Stomach smooth muscle (tissue), 2 donors: ENCODE measurements around the gene SERGEF.

Experiments used
- H3K27ac ChIP-seq: one replicate; pipeline ENCODE4 v1.7.0; 2013; ENCODE audit warnings: mild to moderate bottlenecking, low read length, inconsistent platforms
- H3K27me3 ChIP-seq, 2 donors: one replicate each; pipeline ENCODE4 v1.7.0; 2013; ENCODE audit warnings: low read length in 2 of 2; ENCODE audit not compliant: insufficient read depth in 2 of 2, control insufficient read depth in 1 of 2
- H3K36me3 ChIP-seq, 2 donors: one replicate each; pipeline ENCODE4 v1.7.0; 2013; ENCODE audit warnings: low read length in 2 of 2; ENCODE audit not compliant: control insufficient read depth in 2 of 2, insufficient read depth in 2 of 2
- H3K4me1 ChIP-seq: one replicate; pipeline ENCODE4 v1.7.0; 2013; ENCODE audit warnings: low read length; ENCODE audit not compliant: control insufficient read depth, insufficient read depth
- H3K4me3 ChIP-seq, 2 donors: one replicate each; pipeline ENCODE4 v1.7.0; 2013; ENCODE audit warnings: low read length in 2 of 2
- H3K9ac ChIP-seq, 2 donors: one replicate each; pipeline ENCODE4 v1.7.0; 2013; ENCODE audit warnings: low read length in 2 of 2, mild to moderate bottlenecking in 1 of 2
- H3K9me3 ChIP-seq, 2 donors: one replicate each; pipeline ENCODE4 v1.7.0; 2013; ENCODE audit warnings: low read length in 2 of 2; ENCODE audit not compliant: control insufficient read depth in 2 of 2
- donor health status: healthy.
- donor health status: Pancreatic carcinoma.

Gene SERGEF

DNA sequence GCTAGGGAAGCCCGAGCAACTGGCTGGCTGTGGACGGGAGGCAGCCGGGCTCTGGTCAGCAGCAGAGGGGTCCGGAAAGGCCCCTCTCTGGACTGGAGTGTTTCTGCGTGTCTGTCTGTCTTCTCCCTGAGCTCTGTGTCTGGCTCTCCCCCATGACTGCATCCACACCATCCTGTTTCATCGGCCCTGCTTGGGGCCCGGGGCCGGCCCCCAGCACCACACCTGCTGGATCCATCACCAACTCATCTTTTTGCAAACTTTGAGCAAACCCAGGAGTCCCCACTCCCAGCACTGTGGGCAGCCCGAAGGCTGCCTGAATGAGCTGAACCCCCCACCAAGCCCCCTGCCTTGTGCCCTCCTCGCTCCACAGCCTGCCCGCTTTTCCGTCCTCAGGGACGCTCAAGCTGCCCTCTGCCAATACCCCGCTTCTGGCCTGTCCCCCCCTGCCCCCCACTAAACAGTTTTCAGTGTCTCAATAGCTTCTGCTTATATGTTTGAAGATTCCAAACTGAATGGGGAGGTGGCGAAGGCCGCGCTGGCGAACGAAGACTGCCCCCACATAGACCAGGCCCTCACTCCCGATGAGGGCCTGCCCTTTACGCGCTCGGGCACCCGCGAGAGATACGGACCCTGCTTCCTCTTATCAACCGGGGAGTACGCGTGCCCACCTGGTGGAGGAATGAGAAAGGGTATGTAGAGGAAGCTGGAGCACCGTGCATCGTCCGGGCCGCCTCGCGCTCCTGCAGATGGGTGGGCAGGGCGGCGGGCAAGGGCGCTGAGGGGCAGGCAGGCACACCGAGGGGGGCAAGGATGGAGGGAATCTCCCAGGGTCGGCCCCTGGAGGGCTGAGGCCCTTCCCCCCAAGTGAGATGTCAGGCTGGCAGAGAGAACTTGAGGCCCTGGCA, 233.6 kb downstream of the SERGEF start:
- no peak overlapping the region for H3K27ac ChIP-seq
- no peaks in the 10 kb centered on the region for H3K27me3 ChIP-seq
- H3K36me3 ChIP-seq, result no peaks in the 10 kb centered on the region
- no peak overlapping the region for H3K9ac ChIP-seq
- no peaks in the 10 kb centered on the region for H3K4me1 ChIP-seq
- no peak overlapping the region for H3K4me3 ChIP-seq
- no peaks in the 10 kb centered on the region for H3K9me3 ChIP-seq

DNA sequence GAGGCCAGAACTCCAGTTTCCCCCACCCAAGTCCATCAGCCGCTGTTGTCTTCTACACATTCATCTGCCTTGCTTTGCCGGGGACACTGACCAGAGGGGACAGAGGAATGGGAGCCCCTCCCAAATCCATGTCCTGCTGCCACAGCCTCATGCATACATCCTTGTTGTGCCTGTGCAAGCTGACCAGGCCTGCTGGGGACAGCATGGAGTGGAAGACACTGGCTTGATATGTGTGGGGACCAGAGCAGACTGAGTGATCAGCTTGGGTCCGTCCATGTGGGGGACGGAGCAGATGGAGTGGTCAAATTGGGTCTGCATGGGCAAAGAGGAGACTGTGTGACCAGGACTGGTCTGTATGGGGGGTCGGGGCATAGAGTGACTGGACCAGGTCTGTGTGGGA, 234.5 kb downstream of the SERGEF start:
- Histone ChIP-seq H3K4me3 (no peak overlapping the region), H3K4me1 (no peaks in the 10 kb centered on the region), H3K27ac (no peak overlapping the region), H3K27me3 (no peaks in the 10 kb centered on the region), H3K36me3 (no peaks in the 10 kb centered on the region), H3K9me3 (no peaks in the 10 kb centered on the region), H3K9ac (no peak overlapping the region)

GRCh38 chr11:17777738-17778091, 235.1 kb downstream of the SERGEF start:
- Histone ChIP-seq H3K27me3 (no peaks in the 10 kb centered on the region), H3K9ac (no peak overlapping the region), H3K9me3 (no peaks in the 10 kb centered on the region), H3K4me1 (no peaks in the 10 kb centered on the region), H3K4me3 (no peak overlapping the region), H3K27ac (no peak overlapping the region), H3K36me3 (no peaks in the 10 kb centered on the region)

DNA sequence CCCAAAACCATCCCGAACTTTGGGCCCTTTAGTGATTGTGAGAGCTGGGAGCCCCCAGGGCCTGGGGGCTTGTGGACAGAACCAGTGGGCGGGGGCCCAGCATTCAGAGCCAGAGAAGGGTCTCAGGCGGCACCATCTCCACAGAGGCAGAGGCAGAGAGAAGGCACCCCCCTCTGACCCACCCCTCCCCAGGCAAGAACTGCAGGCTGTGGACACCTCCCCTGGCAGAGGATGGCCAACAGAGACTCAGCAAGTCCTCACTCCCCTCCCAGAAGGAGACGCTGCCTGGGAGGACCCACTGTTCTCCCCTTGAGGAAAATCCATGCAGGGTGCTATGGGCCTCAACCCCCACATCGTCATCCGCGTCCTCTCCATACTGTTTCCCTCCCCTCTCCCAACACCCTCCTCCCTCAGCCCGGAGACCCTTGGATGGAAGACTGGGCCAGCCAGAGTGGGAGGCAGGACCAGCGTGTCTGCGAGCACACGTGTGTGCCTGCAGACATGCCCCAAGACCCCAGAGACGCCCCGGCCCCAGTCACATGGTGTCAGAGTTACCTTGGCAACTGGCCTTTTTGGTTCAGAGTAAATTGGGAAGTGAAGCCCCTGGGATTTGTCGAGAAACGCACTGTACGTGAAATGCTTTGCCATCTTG, 235.6 kb downstream of the SERGEF start:
- Histone ChIP-seq H3K27ac (no peak overlapping the region), H3K4me3 (no peak overlapping the region)

GRCh38 chr11:17776212-17776875, 236.5 kb downstream of the SERGEF start:
- Histone ChIP-seq H3K27me3 (no peaks in the 10 kb centered on the region), H3K4me1 (no peaks in the 10 kb centered on the region), H3K36me3 (no peaks in the 10 kb centered on the region), H3K9me3 (no peaks in the 10 kb centered on the region), H3K9ac (no peak overlapping the region), H3K27ac (no peak overlapping the region), H3K4me3 (no peak overlapping the region)

More for the DNA sequence above, 235.6 kb downstream of the SERGEF start:
- Histone ChIP-seq H3K36me3 (no peaks in the 10 kb centered on the region), H3K27me3 (no peaks in the 10 kb centered on the region), H3K4me1 (no peaks in the 10 kb centered on the region), H3K9ac (no peak overlapping the region), H3K9me3 (no peaks in the 10 kb centered on the region)

- Histone ChIP-seq H3K4me3 (no peak overlapping the region), H3K27ac (no peak overlapping the region), H3K4me1 (no peaks in the 10 kb centered on the region), H3K9ac (no peak overlapping the region), H3K27me3 (no peaks in the 10 kb centered on the region), H3K9me3 (no peaks in the 10 kb centered on the region), H3K36me3 (no peaks in the 10 kb centered on the region)
Observed at GRCh38 chr11:17775507-17776211, 237.2 kb downstream of the SERGEF start.

- no peaks in the 10 kb centered on the region for H3K27me3 ChIP-seq
- no peak overlapping the region for H3K27ac ChIP-seq
- H3K9me3 ChIP-seq, result no peaks in the 10 kb centered on the region
- H3K4me1 ChIP-seq, result no peaks in the 10 kb centered on the region
- H3K9ac ChIP-seq, result no peak overlapping the region
- no peaks in the 10 kb centered on the region for H3K36me3 ChIP-seq
- no peak overlapping the region for H3K4me3 ChIP-seq
Observed at GRCh38 chr11:17775035-17775348, 237.9 kb downstream of the SERGEF start.

- Histone ChIP-seq H3K9ac (no peak overlapping the region), H3K27me3 (no peaks in the 10 kb centered on the region), H3K4me1 (no peaks in the 10 kb centered on the region), H3K9me3 (no peaks in the 10 kb centered on the region), H3K4me3 (no peak overlapping the region), H3K36me3 (no peaks in the 10 kb centered on the region), H3K27ac (no peak overlapping the region)
Observed at GRCh38 chr11:17774232-17775034, 238.4 kb downstream of the SERGEF start.

DNA sequence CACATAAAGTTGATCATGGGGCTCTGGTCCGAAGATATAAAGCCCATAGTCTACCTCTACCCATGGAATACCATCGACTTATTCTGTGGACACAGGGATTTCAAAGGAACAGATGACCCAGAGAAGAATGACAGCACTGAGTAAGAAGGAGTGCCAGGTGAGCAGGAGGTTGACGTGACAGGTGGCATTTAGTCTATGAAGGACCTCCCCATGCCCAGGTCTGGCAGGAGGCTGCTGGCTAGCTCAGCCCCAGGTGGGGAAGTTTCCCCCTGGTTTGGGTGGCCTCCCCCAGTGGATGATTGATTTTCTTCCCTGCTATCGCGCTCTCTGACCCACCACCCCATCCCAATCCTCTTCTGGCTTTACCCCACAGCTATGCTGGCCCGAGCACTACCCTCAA, 239.2 kb downstream of the SERGEF start:
- H3K27me3 ChIP-seq, result no peaks in the 10 kb centered on the region
- H3K4me3 ChIP-seq, result no peak overlapping the region
- H3K27ac ChIP-seq, result no peak overlapping the region
- H3K4me1 ChIP-seq, result no peaks in the 10 kb centered on the region
- H3K9me3 ChIP-seq, result no peaks in the 10 kb centered on the region
- H3K36me3 ChIP-seq, result no peaks in the 10 kb centered on the region
- H3K9ac ChIP-seq, result no peak overlapping the region
